SK-N-SH treated with all-trans-retinoic acid at 6 μM for 48 hours (cell line): Measurements from ENCODE around the gene SEZ6L.

Experiments used
- ARNTL ChIP-seq: fragments of 450-650 bp; formaldehyde crosslinking; IDR thresholded peaks from 2 replicates; pipeline ENCODE4 v1.5.0; 2020; ENCODE audit warnings: low read depth, mild to moderate bottlenecking, moderate library complexity, borderline replicate concordance
- ISL1 ChIP-seq: fragments of 250-450 bp; sonication (Bioruptor Pico); IDR thresholded peaks from 2 replicates; pipeline ENCODE4 v2.1.2; 2022; ENCODE audit warnings: mild to moderate bottlenecking, moderate library complexity
- PPARA ChIP-seq: fragments of 250-450 bp; sonication (Bioruptor Pico); IDR thresholded peaks from 2 replicates; pipeline ENCODE4 v1.5.0; 2020; ENCODE audit warnings: mild to moderate bottlenecking, borderline replicate concordance
- SNAI2 ChIP-seq: fragments of 250-450 bp; sonication (Bioruptor Pico); IDR thresholded peaks from 2 replicates; pipeline ENCODE4 v1.5.0; 2020; ENCODE audit warnings: mild to moderate bottlenecking, moderate library complexity
- TCF4 ChIP-seq: fragments of 250-450 bp; sonication (Bioruptor Pico); IDR thresholded peaks from 2 replicates; pipeline ENCODE4 v1.8.0; 2021; ENCODE audit warnings: mild to moderate bottlenecking, moderate library complexity, borderline replicate concordance
- ZFP3 ChIP-seq: fragments of 250-450 bp; sonication (Bioruptor Pico); IDR thresholded peaks from 2 replicates; pipeline ENCODE4 v1.5.0; 2020; ENCODE audit warnings: mild to moderate bottlenecking, moderate library complexity
- TF ChIP-seq, protein P1 (sequence below): fragments of 250-450 bp; sonication (Bioruptor Pico); IDR thresholded peaks from 2 replicates; pipeline ENCODE4 v1.5.1; 2020; ENCODE audit warnings: low read depth, mild to moderate bottlenecking, moderate library complexity

GRCh38 chr22:26357813-26358212 lies 188.6 kb downstream of the SEZ6L start:
- no peak for TF ChIP-seq SNAI2 (CRISPR knock-in tag)
- no peak for TF ChIP-seq ARNTL (CRISPR knock-in tag)
- TF ChIP-seq TCF4 (CRISPR knock-in tag), result no peak
- TF ChIP-seq, protein P1, sequence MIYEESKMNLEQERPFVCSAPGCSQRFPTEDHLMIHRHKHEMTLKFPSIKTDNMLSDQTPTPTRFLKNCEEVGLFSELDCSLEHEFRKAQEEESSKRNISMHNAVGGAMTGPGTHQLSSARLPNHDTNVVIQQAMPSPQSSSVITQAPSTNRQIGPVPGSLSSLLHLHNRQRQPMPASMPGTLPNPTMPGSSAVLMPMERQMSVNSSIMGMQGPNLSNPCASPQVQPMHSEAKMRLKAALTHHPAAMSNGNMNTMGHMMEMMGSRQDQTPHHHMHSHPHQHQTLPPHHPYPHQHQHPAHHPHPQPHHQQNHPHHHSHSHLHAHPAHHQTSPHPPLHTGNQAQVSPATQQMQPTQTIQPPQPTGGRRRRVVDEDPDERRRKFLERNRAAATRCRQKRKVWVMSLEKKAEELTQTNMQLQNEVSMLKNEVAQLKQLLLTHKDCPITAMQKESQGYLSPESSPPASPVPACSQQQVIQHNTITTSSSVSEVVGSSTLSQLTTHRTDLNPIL, result no peak
- no peak for TF ChIP-seq ISL1
- TF ChIP-seq PPARA, result no peak
- TF ChIP-seq ZFP3, result no peak
